GM06990 (cell line): ENCODE data around the gene INPP5K.

Source experiments
- DNase-seq: peaks from one replicate; pipeline ENCODE4 v3.0.0-alpha.2; 2011; ENCODE audit not compliant: insufficient read length; ENCODE audit errors: extremely low read depth
- H3K27me3 ChIP-seq: replicated peaks from 2 replicates; pipeline ENCODE4 v1.6.0; 2011; ENCODE audit warnings: low read length; ENCODE audit not compliant: control insufficient read depth, insufficient read depth
- H3K36me3 ChIP-seq: 2 replicates; pipeline ENCODE4 v1.5.1; 2011; ENCODE audit warnings: low read length; ENCODE audit not compliant: control insufficient read depth, insufficient read depth
- H3K4me3 ChIP-seq: replicated peaks from 2 replicates; pipeline ENCODE4 v1.5.1; 2011; ENCODE audit warnings: low read depth, mild to moderate bottlenecking, control low read depth, low read length
- TF ChIP-seq, protein P1 (sequence below): IDR thresholded peaks from 2 replicates; pipeline ENCODE4 v1.5.1; 2011; ENCODE audit warnings: low read length, control low read depth, mild to moderate bottlenecking, inconsistent platforms; ENCODE audit not compliant: insufficient read depth, poor library complexity, severe bottlenecking

Gene INPP5K

DNA sequence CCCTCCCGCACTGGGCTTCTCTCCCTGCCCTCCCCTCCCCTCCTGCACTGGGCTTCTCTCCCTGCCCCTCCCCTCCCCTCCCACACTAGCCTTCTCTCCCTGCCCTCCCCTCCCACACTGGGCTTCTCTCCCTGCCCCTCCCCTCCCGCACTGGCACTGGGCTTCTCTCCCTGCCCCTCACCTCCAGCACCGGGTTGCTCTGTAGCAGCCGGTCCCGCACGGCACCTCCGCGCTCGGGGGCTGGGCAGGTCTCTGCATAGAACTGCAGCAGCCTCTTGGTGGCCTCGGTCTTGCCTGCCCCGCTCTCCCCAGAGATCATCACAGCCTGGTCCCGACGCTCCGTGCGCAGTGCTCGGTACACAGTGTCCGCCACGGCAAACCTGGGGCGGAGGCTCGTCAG is 33.7 kb downstream of the INPP5K start:
- peaks cover 19% of the 10 kb centered on the region for H3K36me3 ChIP-seq
- H3K4me3 ChIP-seq, result no peak overlapping the region
- no peak for DNase-seq
- TF ChIP-seq, protein P1, sequence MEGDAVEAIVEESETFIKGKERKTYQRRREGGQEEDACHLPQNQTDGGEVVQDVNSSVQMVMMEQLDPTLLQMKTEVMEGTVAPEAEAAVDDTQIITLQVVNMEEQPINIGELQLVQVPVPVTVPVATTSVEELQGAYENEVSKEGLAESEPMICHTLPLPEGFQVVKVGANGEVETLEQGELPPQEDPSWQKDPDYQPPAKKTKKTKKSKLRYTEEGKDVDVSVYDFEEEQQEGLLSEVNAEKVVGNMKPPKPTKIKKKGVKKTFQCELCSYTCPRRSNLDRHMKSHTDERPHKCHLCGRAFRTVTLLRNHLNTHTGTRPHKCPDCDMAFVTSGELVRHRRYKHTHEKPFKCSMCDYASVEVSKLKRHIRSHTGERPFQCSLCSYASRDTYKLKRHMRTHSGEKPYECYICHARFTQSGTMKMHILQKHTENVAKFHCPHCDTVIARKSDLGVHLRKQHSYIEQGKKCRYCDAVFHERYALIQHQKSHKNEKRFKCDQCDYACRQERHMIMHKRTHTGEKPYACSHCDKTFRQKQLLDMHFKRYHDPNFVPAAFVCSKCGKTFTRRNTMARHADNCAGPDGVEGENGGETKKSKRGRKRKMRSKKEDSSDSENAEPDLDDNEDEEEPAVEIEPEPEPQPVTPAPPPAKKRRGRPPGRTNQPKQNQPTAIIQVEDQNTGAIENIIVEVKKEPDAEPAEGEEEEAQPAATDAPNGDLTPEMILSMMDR, result no peak
- no peaks in the 10 kb centered on the region for H3K27me3 ChIP-seq

DNA sequence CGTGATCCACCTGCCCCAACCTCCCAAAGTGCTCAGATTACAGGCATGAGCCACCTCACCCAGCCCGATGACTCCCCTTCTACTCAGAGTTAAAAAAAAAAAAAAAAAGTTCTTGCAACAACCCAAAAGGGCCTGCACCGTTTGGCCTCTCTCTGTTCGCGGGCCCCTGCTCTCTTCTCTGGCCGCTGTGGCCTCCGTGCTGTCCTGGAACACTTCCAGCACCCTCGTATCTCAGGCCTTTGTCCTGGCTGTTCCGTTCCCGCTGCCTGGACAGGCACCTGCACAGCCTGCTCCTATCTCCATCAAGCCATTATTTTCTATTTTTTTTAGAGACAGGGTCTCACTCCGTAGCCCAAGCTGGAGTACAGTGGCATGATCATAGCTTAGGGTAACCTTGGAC is 34.7 kb downstream of the INPP5K start:
- DNase-seq, result no peak
- Histone ChIP-seq H3K27me3 (no peaks in the 10 kb centered on the region), H3K4me3 (no peak overlapping the region), H3K36me3 (peaks cover 23% of the 10 kb centered on the region)
- TF ChIP-seq, protein P1, result no peak

DNA sequence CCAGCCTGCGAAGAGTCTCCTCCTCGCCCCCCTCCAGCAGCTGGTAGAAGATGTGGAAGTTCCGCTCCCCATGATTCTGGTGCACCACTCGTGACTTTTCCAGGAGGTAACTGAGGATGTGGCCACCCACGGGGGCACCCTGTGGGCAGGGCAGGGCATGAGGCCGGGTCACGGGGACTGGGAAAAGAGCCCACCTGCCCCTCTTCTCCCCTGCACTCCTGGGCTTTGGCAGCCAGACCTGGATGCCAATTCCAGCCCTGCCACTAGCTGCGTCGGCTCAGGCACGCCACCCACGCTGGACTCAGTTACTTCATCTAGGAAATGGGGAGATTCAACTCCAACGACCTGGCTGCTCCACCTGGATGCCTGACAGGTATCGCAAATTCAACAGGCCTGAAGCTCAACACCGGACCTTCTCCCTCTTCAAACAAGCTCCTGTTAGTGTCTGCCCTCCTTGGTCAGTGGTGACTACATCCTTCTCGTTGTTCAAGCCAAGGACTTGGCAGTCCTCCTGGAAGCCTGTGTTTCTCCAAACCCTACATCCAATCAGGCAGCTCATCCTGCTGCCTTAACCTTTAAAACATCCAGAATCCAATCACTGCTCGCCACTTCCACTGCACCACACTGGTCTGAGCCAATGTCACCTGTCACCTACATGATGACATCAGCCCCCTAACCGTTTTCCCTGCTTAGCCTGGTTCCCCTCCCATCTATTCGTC is 35.5 kb downstream of the INPP5K start:
- no peaks in the 10 kb centered on the region for H3K27me3 ChIP-seq
- no peak overlapping the region for H3K4me3 ChIP-seq
- H3K36me3 ChIP-seq, result peaks cover 23% of the 10 kb centered on the region
- no peak for DNase-seq
- TF ChIP-seq, protein P1, result no peak

DNA sequence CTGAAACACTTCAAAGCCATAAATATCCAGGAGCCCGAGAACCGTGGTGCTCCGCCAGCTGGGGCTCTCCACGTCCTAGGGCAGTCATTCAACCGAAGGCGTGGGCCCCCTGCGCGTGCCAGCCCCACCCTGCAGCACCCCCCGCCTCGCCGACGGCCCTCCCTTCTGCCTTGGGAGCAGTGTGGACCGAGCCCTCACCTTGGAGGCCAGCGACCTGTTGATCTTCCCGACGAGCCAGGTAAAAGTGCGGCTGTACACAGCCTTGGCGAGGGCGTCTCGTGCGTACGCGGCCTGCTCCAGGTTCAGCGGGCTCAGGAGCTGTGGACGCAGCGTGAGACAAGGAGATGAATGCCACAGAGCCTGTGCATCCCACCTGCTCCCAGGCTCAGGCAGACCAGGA is 38.0 kb downstream of the INPP5K start:
- no peak for DNase-seq
- Histone ChIP-seq H3K4me3 (no peak overlapping the region), H3K36me3 (peaks cover 25% of the 10 kb centered on the region), H3K27me3 (no peaks in the 10 kb centered on the region)
- TF ChIP-seq, protein P1, result no peak

- DNase-seq, result no peak
- no peaks in the 10 kb centered on the region for H3K27me3 ChIP-seq
- H3K4me3 ChIP-seq, result no peak overlapping the region
- H3K36me3 ChIP-seq, result peaks cover 30% of the 10 kb centered on the region
- TF ChIP-seq, protein P1, result no peak
Observed at GRCh38 chr17:1475321-1475854, 41.0 kb downstream of the INPP5K start.
